Inflammatory macrophage treated with lipopolysaccharide for 4 hours (primary cell): ENCODE data around the gene MZF1.
"Not testable (repeated sequence)": the region's sequence is repeated elsewhere in the genome, so short reads cannot be mapped to it uniquely, and the experiment has no call there.

ENCODE experiments used
- DNase-seq: peaks from one replicate; pipeline ENCODE4 v3.0.0-alpha.2; 2020

The MZF1 gene

DNA sequence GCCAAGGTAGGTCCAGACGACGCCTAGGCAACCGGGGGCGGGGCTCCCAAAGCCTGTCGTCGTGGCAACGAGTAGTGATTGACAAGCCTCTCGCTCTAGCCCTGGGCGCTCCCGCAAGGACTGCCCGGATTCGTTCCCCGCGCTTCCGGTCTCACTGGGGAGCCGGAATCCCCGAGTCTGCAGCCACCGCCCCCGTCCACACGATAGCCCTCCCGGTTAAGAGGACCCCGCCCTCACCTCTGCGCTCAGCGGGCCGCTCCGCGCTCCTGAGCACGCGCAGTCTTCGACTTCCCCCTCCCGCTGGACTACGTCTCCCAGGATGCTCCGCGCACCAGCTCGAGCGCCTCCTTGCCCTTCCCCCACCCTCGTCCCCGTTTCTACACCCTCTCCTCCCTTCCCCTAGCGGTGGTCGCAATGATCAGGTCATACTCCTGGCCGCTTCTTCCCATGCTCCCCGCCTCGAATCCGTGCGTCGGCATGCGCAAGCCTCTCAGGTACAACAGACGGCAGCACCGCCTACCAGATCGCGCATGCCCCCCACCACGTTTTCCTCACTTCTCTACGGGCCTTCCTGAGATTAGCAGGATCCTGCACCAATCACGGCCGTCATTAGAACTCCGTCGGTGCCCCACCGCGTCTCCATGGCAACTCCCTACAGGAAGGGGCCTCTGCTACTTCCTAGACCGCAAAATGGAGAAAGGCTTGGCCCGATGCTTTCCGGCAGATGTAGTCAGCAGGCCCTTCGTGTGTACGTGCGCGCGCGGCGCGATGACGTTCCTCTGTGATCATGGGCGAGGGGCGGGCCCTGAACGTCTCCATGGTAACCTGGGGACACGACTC is at the start of gene MZF1:
Gene MZF1, minus strand, starts transcription at position 518 of the 840 bp plus-strand sequence. CDS start 1,946 bp downstream, outside the sequence.
- DNase-seq = peak; percentile 100

DNA sequence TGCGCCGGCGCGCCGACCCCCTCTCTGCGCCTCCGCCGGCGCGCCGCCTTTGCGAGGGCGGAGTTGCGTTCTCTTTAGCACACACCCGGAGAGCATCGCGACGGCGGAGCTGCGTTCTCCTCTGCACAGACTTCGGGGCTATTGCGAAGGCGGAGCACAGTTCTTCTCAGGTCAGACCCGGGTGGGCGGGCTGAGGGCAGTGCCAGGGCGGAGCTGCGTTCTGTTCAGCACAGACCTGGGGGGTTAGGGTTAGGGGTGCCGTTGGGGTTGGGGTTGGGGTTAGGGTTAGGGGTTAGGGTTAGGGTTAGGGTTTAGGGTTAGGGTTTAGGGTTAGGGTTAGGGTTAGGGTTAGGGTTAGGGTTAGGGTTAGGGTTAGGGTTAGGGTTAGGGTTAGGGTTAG is 34.1 kb upstream of the MZF1 start:
- DNase-seq = not testable (repeated sequence)

DNA sequence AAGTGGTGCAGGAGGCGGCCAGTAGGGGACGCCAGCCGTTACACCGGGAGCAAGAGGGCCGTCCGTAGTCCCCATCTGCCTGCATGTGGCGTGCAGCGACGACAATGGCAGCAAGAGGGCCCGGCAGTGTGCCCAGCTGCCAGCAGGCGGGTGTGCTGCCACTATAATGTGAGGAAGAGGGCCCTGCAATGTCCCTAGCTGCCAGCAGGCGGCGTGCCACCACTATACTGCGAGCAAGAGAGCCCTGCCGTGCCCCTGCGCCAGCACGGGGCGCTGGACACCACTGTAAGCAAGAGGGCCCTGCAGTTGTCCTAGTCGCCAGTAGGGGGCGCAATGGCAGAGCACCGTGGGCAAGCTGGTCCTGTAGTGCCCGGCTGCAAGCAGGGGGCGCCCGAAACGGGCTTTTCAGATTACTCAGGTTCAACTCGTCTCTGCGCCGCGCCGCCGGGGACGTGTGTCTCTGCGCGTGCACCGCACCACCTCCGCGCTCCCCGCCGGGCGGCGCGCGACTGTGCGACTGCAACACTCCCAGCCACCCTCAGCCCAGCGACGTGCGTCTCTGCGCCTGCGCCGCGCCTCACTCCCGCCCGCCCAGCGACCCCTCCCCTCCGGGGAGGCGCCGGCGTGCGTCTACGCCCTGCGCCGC is 33.2 kb upstream of the MZF1 start:
- DNase-seq = not testable (repeated sequence)

DNA sequence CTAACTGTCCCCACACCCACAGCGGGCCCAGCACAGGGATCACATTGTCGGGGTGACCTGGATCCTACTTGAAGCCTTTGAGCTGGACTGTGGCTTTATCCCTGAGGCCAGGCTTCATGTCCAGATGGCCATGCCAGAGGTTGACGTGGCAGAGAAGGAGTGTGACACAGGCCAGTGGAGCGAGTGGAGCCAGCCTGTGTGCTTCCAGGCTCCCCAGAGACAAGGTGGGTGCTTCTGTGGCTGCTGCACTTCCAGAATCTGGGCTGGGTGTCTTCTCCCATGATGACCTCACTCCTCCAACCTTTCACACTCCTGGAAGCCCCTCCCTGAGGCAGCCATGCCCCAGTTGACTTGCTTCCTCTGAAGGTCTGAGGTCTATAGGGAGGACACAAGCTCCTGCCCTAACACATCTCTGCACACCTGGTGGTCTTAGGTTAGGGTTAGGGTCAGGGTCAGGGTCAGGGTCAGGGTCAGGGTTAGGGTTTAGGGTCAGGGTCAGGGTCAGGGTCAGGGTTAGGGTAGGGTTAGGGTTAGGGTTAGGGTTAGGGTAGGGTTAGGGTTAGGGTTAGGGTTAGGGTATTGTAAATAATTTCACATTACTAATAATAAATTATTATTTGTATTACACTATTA is 13.1 kb upstream of the MZF1 start:
- no peak for DNase-seq

DNA sequence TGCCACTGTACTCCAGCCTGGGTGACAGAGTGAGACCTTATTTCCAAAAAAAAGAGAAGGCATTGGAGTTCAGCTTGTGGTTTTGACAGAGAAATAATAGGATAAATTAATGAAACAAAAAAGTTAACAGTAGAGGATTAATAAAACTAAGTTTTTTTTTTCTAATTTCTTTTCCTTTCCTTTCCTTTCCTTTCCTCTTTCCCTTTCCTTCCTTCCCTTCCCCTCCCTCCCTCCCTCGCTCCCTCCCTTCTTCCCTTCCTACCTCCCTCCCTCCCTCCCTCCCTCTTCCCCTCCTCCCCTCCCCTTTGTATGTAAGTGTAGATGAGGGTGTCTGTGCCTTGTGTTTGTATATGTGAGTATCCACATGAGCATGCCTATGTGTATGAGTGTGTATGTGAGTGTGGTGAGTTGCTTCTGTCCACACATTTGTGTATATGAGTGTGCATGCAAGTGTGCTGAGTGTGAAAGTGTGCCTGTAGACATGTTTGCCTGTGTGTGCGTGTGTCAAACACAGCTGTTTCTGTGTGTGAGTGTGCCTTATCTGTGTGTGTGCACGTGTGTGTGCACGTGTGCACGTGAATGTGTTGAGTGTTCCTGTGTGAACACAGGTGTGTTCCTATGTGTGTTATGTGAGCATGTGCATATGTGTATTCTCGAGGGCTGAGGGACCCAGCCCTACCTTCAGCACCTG is 12.5 kb upstream of the MZF1 start:
- no peak for DNase-seq

DNA sequence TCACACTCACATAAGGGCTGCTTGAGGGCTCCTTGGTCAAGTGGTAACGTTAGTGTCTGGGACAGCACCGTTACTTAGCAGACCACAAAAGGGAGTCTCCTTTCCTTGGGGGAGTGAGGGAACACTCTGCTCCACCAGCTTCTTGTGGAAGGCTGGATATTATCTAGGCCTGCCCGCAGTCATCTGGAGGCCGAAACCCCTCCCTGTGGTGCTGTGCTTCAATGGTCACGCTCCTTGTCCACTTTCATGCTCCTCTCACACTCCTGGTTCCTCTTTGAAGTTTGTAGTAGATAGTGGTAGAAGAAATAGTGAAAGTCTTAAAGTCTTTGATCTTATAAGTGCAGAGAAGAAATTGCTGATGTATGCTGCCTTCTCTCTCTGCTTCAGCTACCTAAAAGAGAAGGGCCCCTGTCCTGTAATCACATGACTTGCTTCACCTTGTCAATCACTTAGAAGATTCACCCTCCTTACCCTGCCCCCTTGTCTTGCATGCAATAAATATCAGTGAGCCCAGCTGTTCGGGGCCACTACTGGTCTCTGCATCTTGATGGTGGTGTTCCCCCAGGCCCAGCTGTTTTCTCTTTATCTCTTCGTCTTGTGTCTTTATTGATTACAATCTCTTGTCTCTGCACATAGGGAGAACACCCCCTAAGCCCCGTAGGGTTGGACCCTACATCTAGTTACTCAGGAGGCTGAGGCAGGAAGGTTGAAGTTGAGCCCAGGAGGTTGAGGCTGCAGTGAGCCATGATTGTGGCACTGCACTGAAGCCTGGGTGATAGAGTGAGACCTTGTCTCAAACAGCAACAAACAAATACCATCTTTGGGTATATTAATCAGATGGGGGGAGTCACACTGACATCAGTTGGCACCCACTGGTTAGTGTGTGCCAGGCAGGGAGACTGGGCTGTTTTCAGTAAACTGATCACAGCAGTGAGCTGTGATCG is 11.6 kb upstream of the MZF1 start:
- DNase-seq = no peak

DNA sequence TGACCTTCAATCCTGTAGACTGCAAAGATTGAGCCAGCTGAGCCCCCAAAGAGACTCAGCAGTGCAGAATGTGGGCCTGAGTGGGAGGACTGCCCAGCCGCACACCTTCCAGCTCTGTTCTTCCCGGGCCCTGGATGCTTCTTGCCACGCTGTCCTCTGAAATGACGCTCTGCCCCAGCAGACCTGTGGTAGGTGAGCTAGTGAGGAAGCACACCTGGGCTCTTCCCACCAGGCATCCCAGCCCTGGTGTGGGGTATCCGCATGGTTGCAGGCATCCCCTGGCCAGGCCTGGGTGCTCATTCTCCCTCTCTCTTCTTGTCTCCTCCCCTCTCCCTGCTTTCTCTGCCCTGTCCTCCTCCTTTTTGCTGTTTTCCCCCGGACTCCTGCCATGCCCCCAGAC is 9.8 kb upstream of the MZF1 start:
- DNase-seq = no peak

DNA sequence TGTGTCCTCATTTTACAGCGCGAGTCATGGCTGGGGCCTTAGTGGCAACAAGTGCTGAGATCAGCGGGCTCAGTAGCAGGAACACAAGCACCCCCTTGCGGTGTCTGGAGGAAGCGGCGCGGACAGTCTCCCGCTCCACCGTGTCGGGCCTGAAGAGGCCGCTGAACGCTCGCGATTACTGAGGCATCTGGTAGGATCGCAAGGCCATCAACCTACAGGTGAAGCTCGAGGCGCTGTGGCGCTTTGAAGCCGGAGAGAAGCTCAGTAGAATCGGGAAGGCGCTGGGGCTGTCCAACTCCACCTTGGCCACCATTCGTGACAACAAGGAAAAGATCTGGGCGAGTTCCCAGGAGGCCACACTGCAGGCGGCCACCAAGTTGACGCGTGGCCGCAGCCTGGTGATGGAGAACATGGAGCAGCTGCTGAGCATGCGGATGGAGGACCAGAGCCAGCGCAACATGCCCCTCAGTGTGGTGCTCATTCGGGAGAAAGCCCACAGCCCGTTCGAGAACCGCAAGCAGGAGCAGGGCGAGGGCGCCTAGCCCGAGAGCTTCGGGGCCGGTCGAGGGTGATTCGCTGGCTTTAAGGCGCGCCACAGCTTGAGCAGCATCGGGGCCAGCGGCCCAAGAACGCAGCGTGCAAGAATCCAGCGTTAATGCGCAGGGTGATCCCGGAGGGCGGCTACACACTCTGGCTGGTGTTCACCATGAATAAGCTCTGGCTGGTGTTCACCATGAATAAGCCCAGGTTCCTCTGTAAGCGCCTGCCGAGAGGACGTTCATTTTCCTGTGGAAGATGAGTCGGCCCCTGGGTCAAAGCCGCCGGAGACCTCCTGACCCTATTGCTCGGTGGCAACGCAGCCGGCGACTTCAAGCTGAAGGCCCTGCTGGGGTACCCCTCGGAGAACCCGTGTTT is 8.3 kb upstream of the MZF1 start:
- DNase-seq = peak; percentile 89

DNA sequence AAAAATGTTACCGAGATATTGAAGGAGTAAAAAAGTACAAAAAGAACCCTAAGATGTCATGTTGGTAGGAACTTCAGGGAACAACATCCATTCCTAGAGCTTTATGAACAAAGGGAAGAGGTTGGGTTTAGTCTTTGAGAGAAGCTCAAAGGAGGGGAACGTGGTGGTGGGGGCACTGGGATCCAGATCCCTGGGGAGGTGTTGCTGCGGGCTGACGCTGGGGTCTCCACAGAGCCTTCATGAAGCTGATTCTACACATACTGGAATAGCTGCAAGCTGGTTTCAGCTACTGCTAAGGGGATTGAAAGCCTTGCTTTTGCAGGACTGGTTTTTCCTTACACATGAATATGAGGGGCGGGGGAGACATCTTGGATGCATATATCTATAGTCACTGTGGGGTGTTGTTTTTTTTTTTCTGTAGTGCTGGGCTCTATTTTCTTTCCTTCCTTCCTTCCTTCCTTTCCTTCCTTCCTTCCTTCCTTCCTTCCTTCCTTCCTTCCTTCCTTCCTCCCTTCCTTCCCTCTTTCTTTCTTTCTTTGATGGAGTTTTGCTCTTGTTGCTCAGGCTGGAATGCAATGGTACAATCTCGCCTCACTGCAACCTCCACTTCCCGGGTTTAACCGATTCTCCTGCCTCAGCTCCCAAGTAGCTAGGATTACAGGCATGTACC is 6.5 kb upstream of the MZF1 start:
- no peak for DNase-seq

DNA sequence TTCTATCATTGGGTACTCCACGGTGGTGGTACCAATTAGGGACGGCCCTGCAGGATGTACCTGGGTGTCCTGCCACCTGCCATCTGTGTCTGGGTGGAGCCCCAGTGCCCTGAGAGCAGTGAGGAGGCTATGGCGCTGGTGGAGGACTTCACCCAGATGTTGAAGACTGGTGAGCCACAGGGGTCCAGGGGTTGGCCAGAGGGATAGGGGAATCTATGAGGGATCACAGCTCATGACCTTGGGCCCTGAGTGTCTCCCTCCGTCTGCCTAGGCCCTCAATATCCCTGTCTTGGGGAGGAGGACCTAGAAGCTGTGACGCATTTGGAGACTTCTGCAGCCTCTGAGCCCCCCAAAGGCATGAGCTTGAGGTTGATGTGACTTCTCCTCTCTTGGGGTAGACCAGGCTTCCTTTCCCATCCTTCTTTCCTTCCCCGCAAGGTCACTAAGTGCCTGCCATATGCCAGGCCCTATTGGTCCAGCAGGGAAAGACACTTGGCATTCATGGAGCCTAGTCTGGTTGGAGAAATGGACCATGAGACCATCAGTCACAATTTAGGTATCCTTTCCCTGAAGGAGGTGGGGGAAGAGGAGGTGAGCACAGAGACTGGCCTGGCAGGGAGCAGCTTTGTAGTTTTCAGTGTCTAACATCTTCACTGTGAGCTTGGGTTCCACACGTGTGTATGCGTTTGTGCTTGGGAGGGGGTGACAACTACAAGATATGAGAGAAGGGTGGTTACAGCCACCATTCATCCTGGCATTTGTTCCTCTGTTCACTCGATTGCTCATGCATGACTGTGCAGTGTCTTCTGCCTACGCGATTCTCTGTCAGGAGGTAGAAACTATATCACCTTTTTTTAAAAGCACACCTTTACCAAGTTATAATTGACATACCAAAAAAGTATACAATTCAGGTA is 5.1 kb upstream of the MZF1 start:
- no peak for DNase-seq

DNA sequence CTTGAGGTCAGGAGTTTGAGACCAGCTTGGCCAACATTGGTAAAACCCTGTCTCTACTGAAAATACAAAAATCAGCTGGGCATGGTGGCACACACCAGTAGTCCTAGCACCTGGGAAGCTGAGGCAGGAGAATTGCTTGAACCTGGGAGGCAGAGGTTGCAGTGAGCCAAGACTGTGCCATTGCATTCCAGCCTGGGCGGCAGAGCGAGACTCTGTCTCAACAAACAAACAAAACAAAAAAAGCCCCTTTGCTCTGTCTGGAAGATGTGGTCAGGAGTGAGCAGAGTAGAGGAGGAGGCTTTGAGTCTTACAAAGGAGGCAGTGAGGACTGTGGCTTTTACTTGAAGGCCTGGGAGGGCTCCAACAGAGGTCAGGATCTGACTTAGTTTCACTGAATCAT is 4.4 kb upstream of the MZF1 start:
- not testable (repeated sequence) for DNase-seq

DNA sequence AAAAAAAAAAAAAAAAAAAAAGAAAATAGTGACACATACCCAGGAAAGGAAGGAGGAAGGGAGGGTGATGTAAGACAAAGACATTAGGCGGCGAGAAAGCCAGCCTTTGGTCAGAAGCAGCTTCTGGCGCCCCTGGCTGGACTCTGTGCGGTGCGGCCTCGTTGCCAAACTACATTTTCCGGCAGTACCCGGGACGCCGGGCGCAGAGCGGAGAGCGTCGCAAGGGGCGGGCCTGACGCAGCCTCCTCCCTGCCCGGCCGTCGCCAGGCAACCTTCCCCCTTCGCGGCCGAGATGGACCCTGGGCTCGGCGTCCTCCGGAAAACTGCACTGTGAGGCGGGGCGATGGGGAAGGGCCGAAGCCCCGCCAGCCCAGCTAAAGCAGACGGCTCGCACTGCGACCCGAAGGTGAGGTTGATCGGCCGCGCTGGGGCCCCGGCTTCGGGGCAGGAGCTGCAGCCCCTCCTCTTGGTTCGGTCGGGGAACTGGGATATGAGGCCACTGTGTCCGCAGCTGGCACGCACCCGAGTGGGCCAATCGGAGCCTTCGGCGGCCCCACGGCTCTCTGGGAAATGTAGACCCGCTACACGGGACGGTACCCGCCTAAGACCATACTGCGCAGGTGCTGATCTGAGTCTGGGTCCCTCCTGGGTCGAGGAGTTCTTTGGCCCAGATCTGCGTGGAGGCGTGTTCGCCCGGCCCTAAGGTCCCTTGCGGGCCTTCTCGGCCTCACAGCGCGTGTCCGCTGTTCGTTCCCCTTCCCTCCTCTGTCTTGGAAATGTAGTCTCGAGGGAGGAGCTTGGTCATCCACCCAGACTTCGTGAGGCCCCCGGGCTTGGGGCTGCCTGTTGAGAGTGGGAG is 2.3 kb upstream of the MZF1 start:
- peak; percentile 95 for DNase-seq

DNA sequence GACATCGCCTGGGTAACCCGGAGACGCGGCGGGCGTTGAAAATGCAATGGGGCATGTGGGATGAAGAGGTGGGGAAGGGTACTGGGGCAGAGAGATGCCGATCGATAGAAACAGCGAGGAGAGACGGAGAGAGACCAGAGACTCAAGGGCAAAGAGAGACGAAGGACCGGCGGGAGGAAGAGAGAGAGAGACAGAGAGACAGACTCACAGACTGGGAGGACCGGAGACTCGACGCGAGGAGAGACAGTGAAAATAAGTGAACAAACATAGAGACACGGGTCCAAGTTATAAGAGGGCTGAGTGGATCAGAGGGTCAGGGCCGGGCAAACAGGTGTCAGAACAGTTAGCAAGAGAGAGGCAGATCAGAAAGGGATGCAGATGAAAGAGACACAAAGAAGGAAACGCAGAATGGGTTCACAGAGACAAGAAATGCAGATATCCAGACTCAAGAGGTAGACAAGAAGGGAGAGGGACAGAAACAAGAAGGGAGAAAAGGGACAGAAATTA is 576 bp upstream of the MZF1 start:
- DNase-seq = no peak

DNA sequence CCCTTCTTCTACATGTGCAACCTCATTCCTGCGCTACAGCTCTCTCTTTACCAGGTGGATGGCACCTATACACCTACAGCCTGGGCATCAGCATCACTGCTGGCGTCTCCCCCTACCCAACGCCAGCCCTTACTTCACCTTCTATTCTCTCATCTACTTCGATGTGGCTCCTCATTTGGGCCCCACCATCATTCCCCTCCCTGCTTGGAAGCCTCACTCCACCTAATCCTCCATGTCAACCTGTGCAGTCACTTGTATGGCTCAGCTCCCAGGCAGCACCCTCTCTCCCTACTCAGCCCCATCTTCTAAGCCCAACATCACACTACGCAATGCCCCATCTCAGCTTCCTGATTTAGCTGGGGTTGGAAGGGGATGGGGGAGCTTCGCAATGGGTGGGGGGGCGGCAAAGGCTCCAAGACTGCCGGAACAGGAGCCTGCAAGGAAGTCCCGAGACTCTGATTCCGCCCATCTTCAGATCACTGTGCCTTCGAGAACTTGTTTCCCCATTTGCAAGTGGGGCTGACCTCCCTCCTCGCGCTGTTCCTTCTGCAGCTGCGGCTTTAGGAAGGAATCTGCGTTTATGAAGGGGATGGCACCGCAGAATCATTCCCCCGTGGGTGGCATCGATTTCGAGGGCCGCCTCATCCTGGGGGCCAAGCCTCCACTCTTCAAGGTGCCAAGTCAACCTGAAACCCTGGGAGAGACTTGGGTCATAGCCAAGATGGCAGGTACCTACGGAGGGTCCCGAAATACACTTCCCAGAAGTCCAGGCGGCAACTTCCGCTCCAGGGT is 913 bp downstream of the MZF1 start:
- DNase-seq = peak; percentile 37

DNA sequence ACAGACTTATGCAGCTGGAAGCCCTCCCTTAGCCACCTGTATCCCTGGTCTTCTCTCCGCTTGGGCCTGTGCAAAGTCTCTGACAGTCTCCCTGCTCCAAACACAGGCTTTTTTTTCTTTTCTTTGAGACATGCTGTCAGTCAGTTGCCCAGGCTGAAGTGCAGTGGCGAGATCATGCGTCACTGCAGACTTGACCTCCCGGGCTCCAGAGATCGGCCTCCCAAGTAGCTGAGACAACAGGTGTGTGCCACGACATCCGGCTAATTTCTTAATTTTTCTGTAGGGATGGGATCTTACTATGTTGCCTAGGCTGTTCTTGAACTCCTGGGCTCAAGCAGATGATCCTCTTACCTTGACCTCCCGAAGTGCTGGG is 1.6 kb downstream of the MZF1 start:
- no peak for DNase-seq

DNA sequence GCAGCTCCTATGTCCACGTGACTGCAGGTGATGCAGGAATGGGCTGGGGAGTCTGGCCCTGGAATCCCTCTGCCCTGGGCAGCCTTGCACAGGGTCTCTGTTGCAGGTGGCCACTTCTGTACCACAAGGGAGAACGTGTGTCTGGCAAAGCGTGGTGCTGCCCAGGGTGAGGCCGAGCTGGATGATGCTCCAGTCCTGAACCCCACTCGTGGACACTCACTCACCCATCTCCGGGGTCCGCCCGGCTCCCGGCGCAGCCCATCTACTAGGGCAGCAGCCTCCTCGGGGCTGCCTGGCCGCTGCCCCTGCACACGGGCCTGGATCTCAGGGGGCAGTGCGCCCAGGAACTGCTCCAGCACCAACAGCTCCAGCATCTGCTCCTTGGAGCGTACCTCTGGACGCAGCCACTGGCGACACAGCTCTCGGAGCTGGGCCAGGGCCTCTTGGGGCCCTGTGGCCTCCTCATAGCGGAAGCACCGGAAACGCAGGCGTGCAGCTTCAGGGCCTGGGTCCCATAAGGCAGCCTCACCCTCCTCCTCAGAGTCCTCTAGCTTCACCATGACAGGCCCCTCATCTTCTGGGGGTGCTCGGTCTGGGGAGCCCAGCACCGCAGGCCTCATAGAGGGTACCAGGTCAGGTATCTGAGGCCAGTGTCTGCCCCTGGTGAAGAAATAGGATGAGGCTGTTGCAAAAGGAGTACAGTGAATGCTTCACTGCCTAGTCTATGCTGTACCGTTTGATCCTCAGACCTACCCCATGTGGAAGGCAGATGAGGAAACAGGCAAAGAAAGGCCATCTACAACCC is 2.2 kb downstream of the MZF1 start:
- DNase-seq = no peak
